HG02840 (cell line): ENCODE measurements around the gene C1GALT1C1L.
A peak's percentile ranks its signal among the peaks of the same experiment; 100 is the strongest.
"Not testable (repeated sequence)": the region's sequence is repeated elsewhere in the genome, so short reads cannot be mapped to it uniquely, and the experiment has no call there.

ENCODE experiments used
- ATAC-seq: cut with Tn5 transposase; IDR thresholded peaks from one replicate; pipeline ENCODE4 v1.9.1; 2021; ENCODE audit warnings: mild to moderate bottlenecking, moderate library complexity, moderate number of reproducible peaks; ENCODE audit not compliant: unreplicated experiment, low FRiP score

Gene C1GALT1C1L

GRCh38 chr2:43657241-43657640 is 19.0 kb downstream of the C1GALT1C1L start:
- ATAC-seq: no peak

- ATAC-seq: no peak
Measured at GRCh38 chr2:43653506-43653905, 22.7 kb downstream of the C1GALT1C1L start.

- no peak for ATAC-seq
Measured at GRCh38 chr2:43648994-43649701, 27.1 kb downstream of the C1GALT1C1L start.

GRCh38 chr2:43643680-43644079 is 32.5 kb downstream of the C1GALT1C1L start:
- ATAC-seq: no peak

GRCh38 chr2:43642363-43642762 is 33.9 kb downstream of the C1GALT1C1L start:
- no peak for ATAC-seq

- peak; percentile 93 for ATAC-seq
Measured at GRCh38 chr2:43637030-43637803, 39.0 kb downstream of the C1GALT1C1L start, which contains the start of gene PLEKHH2. Gene PLEKHH2 (plus strand): TSS chr2:43637260. CDS start chr2:43644674, 7,414 bp downstream.

- ATAC-seq: peak; percentile 7
Measured at GRCh38 chr2:43636621-43637020, 39.6 kb downstream of the C1GALT1C1L start.

- ATAC-seq: not testable (repeated sequence)
Measured at GRCh38 chr2:43636153-43636552, 40.1 kb downstream of the C1GALT1C1L start.

- no peak for ATAC-seq
Measured at GRCh38 chr2:43634604-43635306, 41.5 kb downstream of the C1GALT1C1L start.

GRCh38 chr2:43631618-43632317 is 44.5 kb downstream of the C1GALT1C1L start:
- no peak for ATAC-seq
